ENCODE results near the gene F12. TPM values are rescaled to one million over a fixed set of nuclear protein-coding genes. Genes with fewer than 3 reads are reported as not detected.

The F12 gene
- total RNA-seq, 1 donor from 2014 or later: 1.8 TPM

- Mint-ChIP-seq H3K4me1 (ENCODE audit: low read depth) (peaks cover 25% of the 10 kb centered on the region), H3K27ac (ENCODE audit: unreplicated experiment) (no peak overlapping the region), H3K36me3 (ENCODE audit: low read depth) (peaks cover 4% of the 10 kb centered on the region), H3K27me3 (ENCODE audit: low read depth) (no peaks in the 10 kb centered on the region), H3K4me3 (ENCODE audit: unreplicated experiment) (no peak overlapping the region), H3K9me3 (ENCODE audit: low read depth) (no peaks in the 10 kb centered on the region)
- TF ChIP-seq CTCF (IDR thresholded peaks at IDR 0.05): no peak
- no peak for DNase-seq (ENCODE audit: low spot score)
Measured at GRCh38 chr5:177452688-177453638, 43.6 kb upstream of the F12 start.

- TF ChIP-seq CTCF (IDR thresholded peaks at IDR 0.05): no peak
- Mint-ChIP-seq H3K27ac (ENCODE audit: unreplicated experiment) (no peak overlapping the region), H3K36me3 (ENCODE audit: low read depth) (no peaks in the 10 kb centered on the region), H3K9me3 (ENCODE audit: low read depth) (no peaks in the 10 kb centered on the region), H3K4me3 (ENCODE audit: unreplicated experiment) (no peak overlapping the region), H3K27me3 (ENCODE audit: low read depth) (no peaks in the 10 kb centered on the region), H3K4me1 (ENCODE audit: low read depth) (peaks cover 22% of the 10 kb centered on the region)
- DNase-seq (ENCODE audit: low spot score): no peak
Measured at GRCh38 chr5:177450667-177451424, 41.5 kb upstream of the F12 start.

- TF ChIP-seq CTCF (IDR thresholded peaks at IDR 0.05): no peak
- no peaks in the 10 kb centered on the region for H3K36me3 Mint-ChIP-seq (ENCODE audit: low read depth)
- H3K27me3 Mint-ChIP-seq (ENCODE audit: low read depth): no peaks in the 10 kb centered on the region
- H3K4me1 Mint-ChIP-seq (ENCODE audit: low read depth): peaks cover 25% of the 10 kb centered on the region
- DNase-seq (ENCODE audit: low spot score): no peak
- no peak overlapping the region for H3K27ac Mint-ChIP-seq (ENCODE audit: unreplicated experiment)
- H3K9me3 Mint-ChIP-seq (ENCODE audit: low read depth): no peaks in the 10 kb centered on the region
- no peak overlapping the region for H3K4me3 Mint-ChIP-seq (ENCODE audit: unreplicated experiment)
Measured at GRCh38 chr5:177449140-177450061, 40.0 kb upstream of the F12 start.

- Mint-ChIP-seq H3K27ac (ENCODE audit: unreplicated experiment) (peak overlapping the region; percentile 57), H3K9me3 (ENCODE audit: low read depth) (no peaks in the 10 kb centered on the region), H3K36me3 (ENCODE audit: low read depth) (no peaks in the 10 kb centered on the region), H3K27me3 (ENCODE audit: low read depth) (no peaks in the 10 kb centered on the region), H3K4me3 (ENCODE audit: unreplicated experiment) (peak overlapping the region; percentile 64), H3K4me1 (ENCODE audit: low read depth) (peaks cover 21% of the 10 kb centered on the region)
- TF ChIP-seq CTCF (IDR thresholded peaks at IDR 0.05): no peak
- DNase-seq (ENCODE audit: low spot score): no peak
Measured at GRCh38 chr5:177448244-177448950, 39.0 kb upstream of the F12 start.
